ENCODE data around the gene C16orf86.

DNA sequence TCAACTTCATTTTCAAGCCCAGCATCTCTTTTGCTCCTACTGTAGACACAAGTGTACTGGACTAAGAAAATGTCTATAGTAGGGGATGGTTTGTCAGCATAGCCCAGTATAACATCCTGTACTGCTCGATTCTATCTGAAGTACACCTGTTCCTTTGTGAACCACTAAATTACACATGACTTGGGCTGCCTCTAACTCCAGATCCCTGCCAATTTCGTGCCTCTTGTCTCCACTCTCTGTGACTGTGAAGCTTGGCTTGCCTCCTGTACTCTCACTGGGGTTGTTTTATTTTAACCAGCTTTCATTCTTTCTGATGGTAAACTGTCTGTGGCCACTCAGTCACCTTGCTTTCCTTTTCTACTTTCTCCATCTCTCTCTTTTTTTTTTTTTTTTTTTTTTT lies 28.0 kb downstream of the C16orf86 start:
- TF ChIP-seq YY1 (IDR thresholded peaks at IDR 0.05; ENCODE audit: extremely low read depth, insufficient replicate concordance, low read depth, low read length), result no peak
- TF ChIP-seq, protein P1, sequence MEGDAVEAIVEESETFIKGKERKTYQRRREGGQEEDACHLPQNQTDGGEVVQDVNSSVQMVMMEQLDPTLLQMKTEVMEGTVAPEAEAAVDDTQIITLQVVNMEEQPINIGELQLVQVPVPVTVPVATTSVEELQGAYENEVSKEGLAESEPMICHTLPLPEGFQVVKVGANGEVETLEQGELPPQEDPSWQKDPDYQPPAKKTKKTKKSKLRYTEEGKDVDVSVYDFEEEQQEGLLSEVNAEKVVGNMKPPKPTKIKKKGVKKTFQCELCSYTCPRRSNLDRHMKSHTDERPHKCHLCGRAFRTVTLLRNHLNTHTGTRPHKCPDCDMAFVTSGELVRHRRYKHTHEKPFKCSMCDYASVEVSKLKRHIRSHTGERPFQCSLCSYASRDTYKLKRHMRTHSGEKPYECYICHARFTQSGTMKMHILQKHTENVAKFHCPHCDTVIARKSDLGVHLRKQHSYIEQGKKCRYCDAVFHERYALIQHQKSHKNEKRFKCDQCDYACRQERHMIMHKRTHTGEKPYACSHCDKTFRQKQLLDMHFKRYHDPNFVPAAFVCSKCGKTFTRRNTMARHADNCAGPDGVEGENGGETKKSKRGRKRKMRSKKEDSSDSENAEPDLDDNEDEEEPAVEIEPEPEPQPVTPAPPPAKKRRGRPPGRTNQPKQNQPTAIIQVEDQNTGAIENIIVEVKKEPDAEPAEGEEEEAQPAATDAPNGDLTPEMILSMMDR (IDR thresholded peaks at IDR 0.05 in 2 of 3, conservative IDR thresholded peaks at IDR 0.05 in 1 of 3; ENCODE audit: borderline replicate concordance in 1 of 3, insufficient read depth in 1 of 3, low read depth in 2 of 3, low read length in 2 of 3), result no peak
- TF ChIP-seq, protein P2, sequence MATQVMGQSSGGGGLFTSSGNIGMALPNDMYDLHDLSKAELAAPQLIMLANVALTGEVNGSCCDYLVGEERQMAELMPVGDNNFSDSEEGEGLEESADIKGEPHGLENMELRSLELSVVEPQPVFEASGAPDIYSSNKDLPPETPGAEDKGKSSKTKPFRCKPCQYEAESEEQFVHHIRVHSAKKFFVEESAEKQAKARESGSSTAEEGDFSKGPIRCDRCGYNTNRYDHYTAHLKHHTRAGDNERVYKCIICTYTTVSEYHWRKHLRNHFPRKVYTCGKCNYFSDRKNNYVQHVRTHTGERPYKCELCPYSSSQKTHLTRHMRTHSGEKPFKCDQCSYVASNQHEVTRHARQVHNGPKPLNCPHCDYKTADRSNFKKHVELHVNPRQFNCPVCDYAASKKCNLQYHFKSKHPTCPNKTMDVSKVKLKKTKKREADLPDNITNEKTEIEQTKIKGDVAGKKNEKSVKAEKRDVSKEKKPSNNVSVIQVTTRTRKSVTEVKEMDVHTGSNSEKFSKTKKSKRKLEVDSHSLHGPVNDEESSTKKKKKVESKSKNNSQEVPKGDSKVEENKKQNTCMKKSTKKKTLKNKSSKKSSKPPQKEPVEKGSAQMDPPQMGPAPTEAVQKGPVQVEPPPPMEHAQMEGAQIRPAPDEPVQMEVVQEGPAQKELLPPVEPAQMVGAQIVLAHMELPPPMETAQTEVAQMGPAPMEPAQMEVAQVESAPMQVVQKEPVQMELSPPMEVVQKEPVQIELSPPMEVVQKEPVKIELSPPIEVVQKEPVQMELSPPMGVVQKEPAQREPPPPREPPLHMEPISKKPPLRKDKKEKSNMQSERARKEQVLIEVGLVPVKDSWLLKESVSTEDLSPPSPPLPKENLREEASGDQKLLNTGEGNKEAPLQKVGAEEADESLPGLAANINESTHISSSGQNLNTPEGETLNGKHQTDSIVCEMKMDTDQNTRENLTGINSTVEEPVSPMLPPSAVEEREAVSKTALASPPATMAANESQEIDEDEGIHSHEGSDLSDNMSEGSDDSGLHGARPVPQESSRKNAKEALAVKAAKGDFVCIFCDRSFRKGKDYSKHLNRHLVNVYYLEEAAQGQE (IDR thresholded peaks at IDR 0.05; ENCODE audit: low read depth), result no peak
- no peak for TF ChIP-seq POLR2A (IDR thresholded peaks at IDR 0.05; ENCODE audit: borderline replicate concordance, extremely low read depth, insufficient read depth, insufficient read length)
- TF ChIP-seq CEBPB (IDR thresholded peaks at IDR 0.05; ENCODE audit: low read depth), result no peak
- TF ChIP-seq JUND (IDR thresholded peaks at IDR 0.05), result no peak
- TF ChIP-seq EGR1 (IDR thresholded peaks at IDR 0.05; ENCODE audit: low read depth), result no peak
- TF ChIP-seq, protein P3, sequence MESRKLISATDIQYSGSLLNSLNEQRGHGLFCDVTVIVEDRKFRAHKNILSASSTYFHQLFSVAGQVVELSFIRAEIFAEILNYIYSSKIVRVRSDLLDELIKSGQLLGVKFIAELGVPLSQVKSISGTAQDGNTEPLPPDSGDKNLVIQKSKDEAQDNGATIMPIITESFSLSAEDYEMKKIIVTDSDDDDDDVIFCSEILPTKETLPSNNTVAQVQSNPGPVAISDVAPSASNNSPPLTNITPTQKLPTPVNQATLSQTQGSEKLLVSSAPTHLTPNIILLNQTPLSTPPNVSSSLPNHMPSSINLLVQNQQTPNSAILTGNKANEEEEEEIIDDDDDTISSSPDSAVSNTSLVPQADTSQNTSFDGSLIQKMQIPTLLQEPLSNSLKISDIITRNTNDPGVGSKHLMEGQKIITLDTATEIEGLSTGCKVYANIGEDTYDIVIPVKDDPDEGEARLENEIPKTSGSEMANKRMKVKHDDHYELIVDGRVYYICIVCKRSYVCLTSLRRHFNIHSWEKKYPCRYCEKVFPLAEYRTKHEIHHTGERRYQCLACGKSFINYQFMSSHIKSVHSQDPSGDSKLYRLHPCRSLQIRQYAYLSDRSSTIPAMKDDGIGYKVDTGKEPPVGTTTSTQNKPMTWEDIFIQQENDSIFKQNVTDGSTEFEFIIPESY (IDR thresholded peaks at IDR 0.05; ENCODE audit: extremely low read depth, insufficient replicate concordance, low read length), result no peak
- no peak for TF ChIP-seq TCF7L2 (IDR thresholded peaks at IDR 0.05; ENCODE audit: borderline replicate concordance, extremely low read depth, insufficient read depth, insufficient read length)
- no peak for TF ChIP-seq ZFX (IDR thresholded peaks at IDR 0.05)
- TF ChIP-seq EZH2 (IDR thresholded peaks at IDR 0.05), result no peak

Measured in HCT116 (cell line).